ENCODE data around the gene TMEM132A. TPM values are rescaled to one million over a fixed set of nuclear protein-coding genes. Genes with fewer than 3 reads are reported as not detected.

Gene TMEM132A
- total and polyA plus RNA-seq, 2 of the 13 experiments (the other 11 are each of a cell fraction or from before 2014, with no cell fraction given): 11.1 to 32.9 TPM

GRCh38 chr11:60880643-60881282, 43.5 kb upstream of the TMEM132A start (continued):
- TF ChIP-seq SOX13 (IDR thresholded peaks at IDR 0.05) (peak; percentile 98), SOX13 (CRISPR knock-in tag; conservative IDR thresholded peaks at IDR 0.05 in 1 of 2, IDR thresholded peaks at IDR 0.05 in 1 of 2) (peak in 1 of 2 experiments; percentile 99; a peak in 2 of 4 replicates), ZNF17 (CRISPR knock-in tag; IDR thresholded peaks at IDR 0.05) (no peak), ZNF644 (CRISPR knock-in tag; IDR thresholded peaks at IDR 0.05; ENCODE audit: low read depth) (peak; percentile 43; the same call in 1 of the 2 replicates), LRRFIP1 (CRISPR knock-in tag; conservative IDR thresholded peaks at IDR 0.05) (no peak), KAT2B (IDR thresholded peaks at IDR 0.05; ENCODE audit: borderline replicate concordance, low read depth, low read length) (no peak), RNF2 (conservative IDR thresholded peaks at IDR 0.05; ENCODE audit: low read depth) (no peak), CAMTA2 (CRISPR knock-in tag; IDR thresholded peaks at IDR 0.05; ENCODE audit: borderline replicate concordance) (no peak), TOE1 (CRISPR knock-in tag; IDR thresholded peaks at IDR 0.05) (no peak), MBD4 (IDR thresholded peaks at IDR 0.05; ENCODE audit: borderline replicate concordance, low read length) (no peak; the same call in 1 of the 2 replicates), THRA (CRISPR knock-in tag; IDR thresholded peaks at IDR 0.05; ENCODE audit: borderline replicate concordance) (peak; percentile 89), SMYD3 (CRISPR knock-in tag; IDR thresholded peaks at IDR 0.05) (peak; percentile 95), ATF7 (IDR thresholded peaks at IDR 0.05) (no peak), ATF7 (CRISPR knock-in tag; IDR thresholded peaks at IDR 0.05) (peak; percentile 62; the same call in 1 of the 2 replicates), ZNF33A (CRISPR knock-in tag; IDR thresholded peaks at IDR 0.05; ENCODE audit: borderline replicate concordance) (no peak), ZNF367 (CRISPR knock-in tag; IDR thresholded peaks at IDR 0.05; ENCODE audit: borderline replicate concordance) (peak; percentile 51; the same call in 1 of the 2 replicates), ZNF280D (CRISPR knock-in tag; IDR thresholded peaks at IDR 0.05) (peak; percentile 90; the same call in 1 of the 2 replicates), MAFF (IDR thresholded peaks at IDR 0.05; ENCODE audit: low read depth, low read length) (no peak), ZNF547 (CRISPR knock-in tag; IDR thresholded peaks at IDR 0.05) (no peak), ZNF652 (CRISPR knock-in tag; IDR thresholded peaks at IDR 0.05; ENCODE audit: borderline replicate concordance, low read depth) (peak; percentile 69; the same call in 1 of the 2 replicates), ETV5 (CRISPR knock-in tag; IDR thresholded peaks at IDR 0.05; ENCODE audit: borderline replicate concordance) (peak; percentile 91; the same call in 1 of the 2 replicates)
- TF ChIP-seq, protein P1, sequence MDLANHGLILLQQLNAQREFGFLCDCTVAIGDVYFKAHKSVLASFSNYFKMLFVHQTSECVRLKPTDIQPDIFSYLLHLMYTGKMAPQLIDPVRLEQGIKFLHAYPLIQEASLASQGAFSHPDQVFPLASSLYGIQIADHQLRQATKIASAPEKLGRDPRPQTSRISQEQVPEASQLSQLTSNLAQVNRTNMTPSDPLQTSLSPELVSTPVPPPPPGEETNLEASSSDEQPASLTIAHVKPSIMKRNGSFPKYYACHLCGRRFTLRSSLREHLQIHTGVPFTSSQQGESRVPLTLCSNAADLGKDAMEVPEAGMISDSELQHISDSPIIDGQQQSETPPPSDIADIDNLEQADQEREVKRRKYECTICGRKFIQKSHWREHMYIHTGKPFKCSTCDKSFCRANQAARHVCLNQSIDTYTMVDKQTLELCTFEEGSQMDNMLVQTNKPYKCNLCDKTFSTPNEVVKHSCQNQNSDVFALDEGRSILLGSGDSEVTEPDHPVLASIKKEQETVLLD (CRISPR knock-in tag; IDR thresholded peaks at IDR 0.05; ENCODE audit: low read depth): peak; percentile 66; the same call in 1 of the 2 replicates
